CD4-positive, alpha-beta memory T cell (primary cell): Measurements from ENCODE around the gene NTSR2. TPM values are rescaled to one million over a fixed set of nuclear protein-coding genes. Genes with fewer than 3 reads are reported as not detected.

Source experiments
- CTCF ChIA-PET: fragments of 350-600 bp; sonication (Branson Sonifier 250); formaldehyde crosslinking; loops from one replicate; lab custom pipeline; 2021; ENCODE audit warnings: inconsistent platforms; ENCODE audit not compliant: partially characterized antibody; lab: Charles Lee
- POLR2A ChIA-PET: fragments of 350-600 bp; sonication (Branson Sonifier 250); formaldehyde crosslinking; loops from one replicate; lab custom pipeline; 2021; ENCODE audit not compliant: partially characterized antibody; lab: Charles Lee
- DNase-seq, 5 donors: peaks; one replicate each; pipeline versions ENCODE4 v3.0.0 to v3.0.0-alpha.2; 2020 to 2022; ENCODE audit warnings: mixed read lengths in 1 of 5
- H3K27ac ChIP-seq: one replicate; pipeline ENCODE4 v1.7.0; 2013; ENCODE audit warnings: low read depth, low read length
- H3K27me3 ChIP-seq: 2 replicates; pipeline ENCODE4 v1.7.0; 2013; ENCODE audit warnings: mild to moderate bottlenecking, low read length, moderate library complexity; ENCODE audit not compliant: insufficient read depth
- H3K36me3 ChIP-seq: 2 replicates; pipeline ENCODE4 v1.7.0; 2013; ENCODE audit warnings: mild to moderate bottlenecking, low read length, moderate library complexity; ENCODE audit not compliant: insufficient read depth
- H3K4me1 ChIP-seq: 2 replicates; pipeline ENCODE4 v1.7.0; 2013; ENCODE audit warnings: mild to moderate bottlenecking, low read length, moderate library complexity; ENCODE audit not compliant: insufficient read depth
- H3K4me3 ChIP-seq, 2 donors: one replicate each; pipeline ENCODE4 v1.7.0; 2013; ENCODE audit warnings: low read length in 2 of 2, mild to moderate bottlenecking in 1 of 2
- H3K9me3 ChIP-seq, 2 donors: one replicate each; pipeline ENCODE4 v1.7.0; 2013; ENCODE audit warnings: low read length in 2 of 2, control low read depth in 1 of 2; ENCODE audit not compliant: control insufficient read depth in 1 of 2
- H3K27ac Mint-ChIP-seq, 7 donors: one replicate each; pipeline ENCODE4 v1.8.0; 2020 to 2021; ENCODE audit warnings: mixed read lengths in 7 of 7, mild to moderate bottlenecking in 6 of 7, inconsistent platforms in 3 of 7, moderate library complexity in 3 of 7
- H3K27me3 Mint-ChIP-seq, 2 donors: one replicate each; pipeline ENCODE4 v1.8.0; 2020 to 2021; ENCODE audit warnings: mixed read lengths in 2 of 2
- H3K36me3 Mint-ChIP-seq, 2 donors: one replicate each; pipeline ENCODE4 v1.8.0; 2020 to 2021; ENCODE audit warnings: mixed read lengths in 2 of 2, inconsistent platforms in 1 of 2, mild to moderate bottlenecking in 1 of 2
- H3K4me1 Mint-ChIP-seq, 4 donors: one replicate each; pipeline ENCODE4 v1.8.0; 2020 to 2021; ENCODE audit warnings: mixed read lengths in 4 of 4, mild to moderate bottlenecking in 1 of 4
- H3K4me3 Mint-ChIP-seq, 8 donors: one replicate each; pipeline ENCODE4 v1.8.0; 2020 to 2021; ENCODE audit warnings: mixed read lengths in 8 of 8, mild to moderate bottlenecking in 7 of 8, moderate library complexity in 6 of 8, inconsistent platforms in 3 of 8
- H3K9me3 Mint-ChIP-seq, 8 donors: one replicate each; pipeline ENCODE4 v1.8.0; 2020 to 2021; ENCODE audit warnings: mixed read lengths in 8 of 8, mild to moderate bottlenecking in 5 of 8, inconsistent platforms in 3 of 8, moderate library complexity in 1 of 8
- intact Hi-C: fragments of 100-400 bp; cut with micrococcal nuclease; formaldehyde crosslinking; loops from one replicate; pipeline ENCODE4 v1.15.1; 2023
- polyA plus RNA-seq, 2 donors: library from polyadenylated mRNA; unstranded; fragments of 300-500 nt; fragmentation: Illumina TruSeq; gene quantifications; one replicate each; pipeline ENCODE4 v1.2.3, GENCODE V29; 2021
- total RNA-seq, 2 experiments: library from RNA; stranded (reverse); gene quantifications; one replicate each; pipeline ENCODE4 v1.2.3, GENCODE V29; 2021

The NTSR2 gene
- total and polyA plus RNA-seq, 4 experiments from 2014 or later, result not detected

- Mint-ChIP-seq H3K4me3 (no peak overlapping the region), H3K9me3 (no peaks in the 10 kb centered on the region), H3K4me1 (no peaks in the 10 kb centered on the region), H3K27ac (no peak overlapping the region), H3K27me3 (peaks cover 2 to 5% of the 10 kb centered on the region in 2 donors), H3K36me3 (no peaks in the 10 kb centered on the region)
- no peak overlapping the region for H3K27ac ChIP-seq
- H3K4me1 ChIP-seq, result no peaks in the 10 kb centered on the region
- no peaks in the 10 kb centered on the region for H3K27me3 ChIP-seq
- POLR2A ChIA-PET, result interaction anchor here (0.5 kb wide), 1 partner anchor 152 kb away, joined by 3 read pairs; no protein-coding TSS in a partner anchor
- no peak for DNase-seq
- CTCF ChIA-PET, result no interaction called here
- H3K36me3 ChIP-seq, result no peaks in the 10 kb centered on the region
- no peaks in the 10 kb centered on the region for H3K9me3 ChIP-seq
- intact Hi-C loops, result no loop called here
- H3K4me3 ChIP-seq, result no peak overlapping the region
Observed at GRCh38 chr2:11610624-11611242, 59.3 kb downstream of the NTSR2 start.

Other genes with a start within 250 kb of the NTSR2 start
- 1 to 10 TPM; 8.0 to 8.5 TPM for gene E2F6, start 204.0 kb downstream of the NTSR2 start, total RNA-seq
- gene E2F6, start 204.0 kb downstream of the NTSR2 start, polyA plus RNA-seq, result 1 to 10 TPM; 3.2 to 4.4 TPM
- 1 to 10 TPM in 1 of 2 experiments, under 1 TPM in 1; 0.19 to 1.1 TPM for gene GREB1, start 136.2 kb downstream of the NTSR2 start, total RNA-seq
- gene GREB1, start 136.2 kb downstream of the NTSR2 start, polyA plus RNA-seq, result not detected
- gene LPIN1, start 76.4 kb upstream of the NTSR2 start, total RNA-seq, result 10 to 100 TPM; 74.3 to 83.9 TPM
- 10 to 100 TPM; 13.3 to 28.7 TPM for gene LPIN1, start 76.4 kb upstream of the NTSR2 start, polyA plus RNA-seq